Cardiac septum (tissue), 1 donor: ENCODE results near the gene CDHR2. TPM values are rescaled to one million over a fixed set of nuclear protein-coding genes. Genes with fewer than 3 reads are reported as not detected.
"Not testable (repeated sequence)": the region's sequence is repeated elsewhere in the genome, so short reads cannot be mapped to it uniquely, and the experiment has no call there.

Source experiments
- DNase-seq: peaks from one replicate; pipeline ENCODE4 v3.0.0-alpha.2; 2020; ENCODE audit warnings: low spot score
- intact Hi-C: fragments of 100-400 bp; cut with DNase I; formaldehyde crosslinking; loops from one replicate; pipeline ENCODE4 v1.14.0; 2022
- total RNA-seq: library from RNA; stranded (reverse); fragmentation: NEBNext Ultra II Directional; extraction: Animal tissue kit (Norgen Biotek cat#: 25700); gene quantifications from one replicate; pipeline ENCODE4 v1.2.1, GENCODE V29; 2021
- donor health status: DM: no; HTN: no; CAD: no.

CDHR2 gene
- total RNA-seq, 1 donor from 2014 or later: 0.51 TPM

DNA sequence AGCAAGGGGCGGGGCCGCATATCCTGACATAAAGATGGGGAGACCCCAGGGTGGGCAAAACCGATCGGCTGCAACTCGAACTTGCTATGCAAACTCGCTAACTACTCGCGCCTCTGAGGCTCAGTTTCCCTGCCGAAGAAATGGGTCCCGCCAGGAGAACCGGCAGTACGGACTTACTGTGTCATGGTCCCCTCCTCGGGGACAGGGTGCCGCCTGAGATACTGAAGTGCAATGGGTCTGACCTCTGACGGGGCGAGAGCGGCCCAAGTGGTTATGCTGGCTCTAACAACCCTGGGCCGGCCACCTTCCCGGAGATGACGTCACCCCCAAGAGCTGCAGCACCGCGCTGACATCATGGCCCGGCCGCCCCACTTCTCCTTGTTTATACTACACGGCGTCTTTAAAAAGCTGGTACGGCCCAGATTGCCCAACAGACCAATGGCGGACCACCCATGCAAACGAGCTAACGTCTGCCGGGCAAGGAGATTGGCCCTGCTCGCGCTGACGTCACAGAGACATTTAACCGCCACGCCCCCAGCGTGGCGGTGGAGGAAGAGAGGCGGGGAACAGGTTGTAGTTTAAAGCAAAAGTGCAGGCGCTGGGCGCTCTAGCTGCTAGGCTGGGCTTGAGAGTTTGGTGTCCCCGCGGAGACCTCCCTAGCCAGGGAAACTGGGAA lies 11.4 kb upstream of the CDHR2 start:
- peak; percentile 99 for DNase-seq
- intact Hi-C loops: loop anchor here (2.0 to 5.0 kb wide), 2 partner anchors 120 to 469 kb away; partner anchors contain the start of genes CLTB and UIMC1

DNA sequence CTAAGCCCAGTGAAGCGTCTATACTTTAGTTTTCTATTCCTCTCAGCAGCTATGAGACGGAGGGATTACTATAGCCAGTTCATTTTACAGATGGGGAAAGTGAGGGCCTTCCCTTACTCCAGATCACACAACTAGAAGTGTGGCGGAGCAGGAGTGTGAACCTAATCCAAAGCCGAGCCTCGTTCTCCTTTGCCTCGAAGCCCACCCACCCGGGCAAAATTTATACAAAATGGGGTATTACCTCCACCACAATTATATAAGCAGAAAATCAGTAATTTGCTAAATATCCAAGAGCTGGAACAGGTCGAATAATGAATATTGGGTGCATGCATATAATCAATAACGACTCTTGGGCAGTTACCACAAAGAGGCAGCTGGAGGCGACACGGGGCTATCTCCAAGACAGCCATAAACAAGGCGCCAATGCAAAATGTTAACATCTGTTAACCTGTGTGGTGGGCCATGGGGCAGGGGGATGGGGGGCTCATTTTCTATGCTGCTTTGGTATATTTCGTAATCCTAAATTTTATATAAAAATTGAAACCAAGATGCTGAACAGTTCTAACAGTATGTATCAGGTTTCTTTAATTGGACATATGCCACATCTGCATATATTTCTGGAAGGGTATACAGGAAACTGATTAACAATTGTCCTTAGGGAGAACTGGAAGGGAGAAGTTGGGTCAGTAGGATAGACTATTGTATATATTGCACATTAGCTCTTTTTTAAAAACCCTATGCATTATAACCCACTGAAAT lies 10.7 kb upstream of the CDHR2 start:
- intact Hi-C loops: loop anchor here (5.0 kb wide), 1 partner anchor 121 kb away; the partner anchor contains the start of gene CLTB
- no peak for DNase-seq

DNA sequence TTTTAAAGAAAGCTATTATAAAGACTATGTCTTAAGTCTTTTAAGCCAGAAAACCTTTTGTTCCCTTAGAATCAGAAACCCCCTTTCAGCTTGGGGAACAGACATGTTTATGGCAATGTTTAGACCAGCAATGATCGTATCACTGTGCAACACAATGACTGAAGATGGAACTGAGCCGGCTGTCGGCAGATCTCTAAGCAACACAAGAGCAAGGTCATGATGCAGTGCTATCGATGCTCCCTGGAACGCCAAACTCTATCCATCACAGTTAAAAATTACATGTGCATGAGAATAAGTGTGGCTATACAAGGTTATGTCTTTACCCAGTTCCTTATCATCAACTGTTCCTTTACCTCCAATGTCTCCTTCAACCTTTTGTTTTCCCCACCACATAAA lies 10.2 kb upstream of the CDHR2 start:
- DNase-seq: no peak
- intact Hi-C loops: loop anchor here (5.0 kb wide), 1 partner anchor 122 kb away; the partner anchor contains the start of gene CLTB

DNA sequence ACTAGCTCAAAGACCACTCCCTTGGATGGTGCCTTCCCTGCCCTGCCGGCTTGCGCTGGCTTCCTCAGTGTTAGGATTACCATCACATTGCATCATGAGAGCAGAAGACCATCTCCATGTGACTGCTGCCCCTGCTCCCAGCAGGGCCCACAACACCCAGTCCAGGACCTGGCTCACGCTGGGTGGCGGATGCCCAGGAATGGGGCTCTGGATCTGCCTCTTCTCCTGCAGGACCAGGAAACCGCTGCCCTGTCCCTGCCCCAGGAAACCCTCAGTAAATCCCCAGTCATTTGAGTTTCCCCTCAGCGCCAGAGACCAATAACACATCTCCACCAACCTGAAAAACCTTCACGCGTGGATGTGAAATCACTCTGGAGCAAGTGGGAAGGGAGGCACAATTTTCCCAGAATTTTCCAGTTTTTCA lies 8.7 kb upstream of the CDHR2 start:
- intact Hi-C loops: loop anchor here (5.0 kb wide), 2 partner anchors 107 to 178 kb away; partner anchors contain the start of genes KIAA1191 and TSPAN17

DNA sequence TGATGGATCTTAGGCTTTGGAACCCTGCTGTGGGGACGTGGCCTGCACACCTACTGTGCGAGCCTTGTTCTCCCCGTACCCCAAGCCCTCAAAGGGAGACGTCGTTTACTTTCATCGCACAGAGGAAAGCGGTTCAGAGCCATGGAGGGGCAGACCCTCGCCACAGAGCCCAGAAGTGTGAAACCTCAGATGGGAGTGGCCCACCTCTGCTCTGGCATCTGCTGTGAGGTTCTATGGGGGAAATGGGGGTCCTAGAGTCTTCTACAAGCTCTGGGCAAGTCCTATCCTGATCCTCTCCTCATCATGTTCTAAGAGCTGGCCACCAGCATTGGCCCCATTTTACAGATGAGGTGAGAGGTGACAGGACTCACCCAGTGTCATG lies 8.2 kb upstream of the CDHR2 start:
- no peak for DNase-seq

More for the DNA sequence above, 8.7 kb upstream of the CDHR2 start:
- DNase-seq: no peak

DNA sequence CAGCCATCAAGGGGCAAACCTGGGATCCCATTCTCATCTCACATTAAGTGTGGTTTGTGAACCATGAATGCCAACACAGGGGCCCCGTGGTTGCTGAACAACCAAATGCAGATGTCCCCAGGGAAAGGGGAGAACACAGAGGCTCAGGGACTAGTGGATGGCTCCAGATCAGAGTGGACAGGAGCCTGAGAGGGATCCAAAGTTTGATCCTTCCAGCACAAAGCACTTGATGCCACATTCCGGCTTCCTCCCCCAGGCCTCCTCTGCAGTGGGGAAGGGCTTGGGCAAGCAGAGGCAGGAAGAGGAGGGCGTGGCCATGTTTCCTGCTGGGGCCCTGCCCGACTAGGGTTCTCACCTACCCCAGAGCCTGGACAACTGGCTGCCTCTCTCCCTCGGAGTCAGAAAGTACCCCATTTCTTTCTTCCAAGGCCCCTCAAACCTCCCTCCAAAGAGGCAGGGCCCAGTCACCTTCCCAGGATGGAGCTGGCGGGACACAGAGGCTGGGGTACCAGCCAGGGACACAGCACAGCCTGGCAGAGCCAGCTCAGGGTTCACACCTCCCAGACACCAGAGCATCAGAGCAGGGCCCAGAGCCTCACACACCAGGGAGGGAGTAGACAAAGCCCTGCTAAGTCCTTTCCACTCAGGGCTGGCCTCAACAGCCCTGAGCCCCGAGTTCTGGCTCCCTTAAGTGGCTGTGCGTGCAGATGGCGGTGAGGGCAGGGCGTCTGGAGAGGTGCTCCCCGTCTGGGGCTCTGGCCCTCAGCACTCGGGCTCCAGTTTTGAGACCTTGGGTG lies 7.6 kb upstream of the CDHR2 start:
- peak; percentile 92 for DNase-seq
- intact Hi-C loops: loop anchor here (2.0 to 5.0 kb wide), 3 partner anchors 93 to 179 kb away; partner anchors contain the start of genes FAF2, KIAA1191 and TSPAN17

More for the DNA sequence above, 8.2 kb upstream of the CDHR2 start:
- intact Hi-C loops: loop anchor here (5.0 kb wide), 2 partner anchors 106 to 179 kb away; partner anchors contain the start of genes KIAA1191 and TSPAN17

DNA sequence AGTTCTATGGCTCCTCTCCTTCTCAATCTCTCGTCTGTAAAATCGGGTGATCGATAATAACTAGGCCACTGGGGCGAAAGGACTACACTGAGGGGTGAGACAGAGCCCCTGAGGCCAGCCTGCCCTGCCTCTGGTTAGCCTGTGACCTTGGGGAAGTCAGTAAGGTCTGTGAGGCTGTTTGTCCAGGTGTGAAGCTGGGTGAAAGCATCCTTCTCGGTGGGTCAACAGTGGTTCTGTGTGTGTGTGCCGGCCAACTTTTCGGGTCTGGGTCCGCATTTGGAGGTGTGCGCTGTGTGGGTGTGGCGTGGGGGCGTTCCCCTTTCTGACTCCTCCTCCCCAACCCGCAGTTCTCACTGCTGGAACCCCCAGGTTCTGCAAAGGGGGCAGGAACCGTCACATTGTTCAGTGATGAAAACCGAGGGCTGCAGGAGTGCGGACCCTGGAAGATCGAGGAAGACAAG lies 7.0 kb upstream of the CDHR2 start:
- no peak for DNase-seq

DNA sequence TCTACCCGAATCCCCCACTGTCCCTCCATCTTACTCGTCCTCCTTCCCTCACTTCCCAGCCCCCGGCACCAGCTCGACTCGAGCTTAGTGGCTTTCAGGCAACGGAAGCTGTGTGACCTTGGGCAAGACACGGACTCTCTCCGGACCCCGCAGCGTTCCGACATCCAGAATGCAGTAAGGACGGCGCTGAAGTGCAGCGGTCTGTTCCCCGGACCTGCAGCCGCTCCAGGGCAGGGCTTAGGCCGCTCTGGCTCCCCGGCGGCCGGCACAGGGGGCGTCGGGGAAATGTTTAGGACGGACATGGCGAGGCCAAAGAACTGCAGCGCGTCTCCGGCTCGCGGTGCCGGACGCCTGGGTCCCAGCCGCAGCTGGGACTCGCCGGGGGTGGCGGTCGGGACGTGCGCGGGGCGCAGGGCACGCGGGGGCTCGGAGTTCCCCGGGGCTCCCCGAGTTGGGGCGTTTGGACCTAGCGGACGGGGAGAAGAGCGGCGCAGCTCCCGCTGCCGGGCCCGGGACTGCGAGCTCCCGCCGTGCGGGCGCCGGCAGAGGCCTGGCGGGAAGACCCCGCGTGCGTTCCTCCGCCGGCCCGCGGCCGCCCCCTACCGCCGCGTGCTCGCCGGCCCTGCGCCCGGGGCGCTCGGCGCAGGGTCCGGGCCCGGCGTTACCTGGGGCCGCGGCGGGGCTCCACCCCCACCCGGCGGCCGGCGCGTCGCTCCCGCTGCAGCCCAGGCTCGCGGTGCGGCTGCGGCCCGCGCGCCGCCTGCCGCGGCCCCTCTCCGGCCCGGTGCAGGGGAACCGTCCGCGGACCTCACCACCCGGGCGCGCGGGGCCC lies 6.3 kb upstream of the CDHR2 start:
- intact Hi-C loops: loop anchor here (2.0 to 5.0 kb wide), 3 partner anchors 94 to 181 kb away; partner anchors contain the start of genes FAF2, KIAA1191 and TSPAN17
- DNase-seq: no peak

More for the DNA sequence above, 7.0 kb upstream of the CDHR2 start:
- intact Hi-C loops: loop anchor here (2.0 to 5.0 kb wide), 3 partner anchors 93 to 180 kb away; partner anchors contain the start of genes FAF2, KIAA1191 and TSPAN17

DNA sequence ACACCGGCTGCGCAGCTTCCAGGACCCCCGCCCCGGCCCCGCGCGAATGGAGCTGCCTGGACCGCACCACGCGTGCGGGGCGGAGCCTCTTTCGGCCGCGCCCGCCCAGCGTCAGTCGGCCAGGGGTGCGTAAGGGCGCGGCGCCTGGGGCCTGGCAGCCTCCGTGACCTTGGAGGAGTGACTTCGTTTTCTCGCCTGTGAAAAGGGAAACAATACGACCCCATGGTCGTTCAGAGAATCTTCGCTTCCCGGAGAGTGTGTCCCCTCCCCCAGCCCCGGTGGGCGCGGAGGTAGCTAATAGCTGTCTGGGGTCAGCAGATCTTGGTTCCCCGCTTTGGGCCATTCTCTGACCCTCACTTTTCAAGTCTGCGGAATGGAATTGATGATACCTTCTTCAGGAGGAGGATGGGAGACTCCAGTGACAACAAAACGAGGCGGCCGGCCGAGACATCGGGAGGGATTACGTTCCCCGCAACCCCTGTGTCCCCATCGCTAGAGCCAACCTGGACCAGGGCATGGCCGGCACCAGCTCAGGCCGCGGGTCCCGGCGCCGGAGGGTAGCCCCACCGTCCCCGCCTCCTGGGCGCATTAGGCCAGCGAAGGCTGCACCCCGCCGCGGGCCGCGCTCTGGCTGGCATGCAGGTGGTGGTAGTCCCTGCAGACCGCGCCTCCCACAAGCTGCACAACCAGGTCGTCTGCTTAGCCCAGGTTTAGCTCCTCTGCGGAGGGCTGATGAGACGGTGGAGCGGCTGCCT lies 5.5 kb upstream of the CDHR2 start:
- intact Hi-C loops: loop anchor here (2.0 to 5.0 kb wide), 3 partner anchors 95 to 181 kb away; partner anchors contain the start of genes FAF2, KIAA1191 and TSPAN17

DNA sequence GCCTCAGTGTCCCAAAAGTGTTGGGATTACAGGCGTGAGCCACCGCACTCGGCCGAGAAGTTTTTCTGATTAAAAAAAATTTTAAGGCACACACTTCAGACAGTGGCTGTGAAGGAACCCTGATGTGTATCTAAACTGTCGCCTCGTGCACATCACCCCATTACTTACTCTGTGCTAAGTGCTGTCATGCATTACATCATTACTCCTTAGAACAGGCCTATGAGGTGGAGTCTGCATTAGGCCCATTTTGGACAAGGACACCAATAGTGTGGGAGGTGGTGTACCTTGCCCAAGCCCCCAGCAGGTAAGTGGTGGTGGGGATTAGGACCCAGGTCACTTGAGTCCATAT lies 3.8 kb upstream of the CDHR2 start:
- DNase-seq: no peak
- intact Hi-C loops: no loop called here

More for the DNA sequence above, 5.5 kb upstream of the CDHR2 start:
- peak; percentile 87 for DNase-seq

DNA sequence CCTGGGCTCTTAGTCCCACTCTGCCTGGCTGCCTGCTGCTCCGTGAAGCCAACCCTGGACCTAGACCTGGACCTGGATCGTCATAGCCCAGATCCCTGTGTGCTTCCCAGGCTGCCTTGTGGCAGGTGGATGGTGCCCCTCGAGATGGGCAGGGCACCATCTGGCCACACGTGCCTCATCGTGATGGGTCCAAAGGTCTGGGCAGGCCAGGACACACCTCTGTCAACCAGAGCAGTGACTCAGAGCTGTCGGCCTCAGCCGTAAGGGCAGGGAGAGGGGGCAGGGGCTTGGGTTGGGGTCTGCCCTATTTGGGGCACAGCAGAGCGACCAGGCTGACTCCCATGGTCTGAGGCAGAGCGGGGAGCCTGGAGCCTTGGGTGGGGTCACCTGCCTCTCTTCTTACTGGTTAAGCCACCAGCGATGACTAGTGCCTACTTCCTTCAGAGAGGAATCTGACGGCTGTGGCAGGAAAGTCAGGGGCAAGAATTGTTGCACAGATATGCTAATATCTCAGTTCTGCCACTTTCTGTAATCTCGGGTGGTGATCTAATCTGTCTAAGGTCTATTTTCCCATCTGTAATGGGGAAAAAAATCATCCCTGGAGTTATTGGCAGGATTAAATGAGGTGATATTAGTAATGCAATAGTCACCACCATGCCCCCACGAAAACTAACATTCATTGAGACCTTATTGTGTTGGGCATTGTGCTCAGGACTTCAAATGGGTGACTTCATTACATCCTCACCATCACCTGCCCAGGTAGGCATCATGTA lies 3.2 kb upstream of the CDHR2 start:
- intact Hi-C loops: no loop called here
- DNase-seq: no peak

DNA sequence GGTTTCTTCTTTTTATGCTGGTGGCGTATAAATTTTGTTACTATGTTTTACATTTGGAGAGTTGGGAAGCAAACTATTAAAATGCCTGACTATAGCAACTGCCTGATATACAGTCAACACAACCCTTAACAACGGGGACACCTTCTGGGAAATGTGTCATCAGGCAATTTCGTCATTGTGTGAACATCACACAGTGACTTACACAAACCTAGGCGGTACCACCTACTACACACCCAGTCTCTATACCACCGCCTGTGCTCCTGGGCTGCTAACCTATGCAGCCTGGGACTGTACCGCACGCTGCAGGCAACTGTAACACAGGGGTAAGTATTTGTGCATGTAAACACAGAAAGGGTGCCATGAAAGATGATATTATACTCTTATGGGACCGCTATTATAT lies 1.3 kb upstream of the CDHR2 start:
- intact Hi-C loops: no loop called here
- DNase-seq: no peak

DNA sequence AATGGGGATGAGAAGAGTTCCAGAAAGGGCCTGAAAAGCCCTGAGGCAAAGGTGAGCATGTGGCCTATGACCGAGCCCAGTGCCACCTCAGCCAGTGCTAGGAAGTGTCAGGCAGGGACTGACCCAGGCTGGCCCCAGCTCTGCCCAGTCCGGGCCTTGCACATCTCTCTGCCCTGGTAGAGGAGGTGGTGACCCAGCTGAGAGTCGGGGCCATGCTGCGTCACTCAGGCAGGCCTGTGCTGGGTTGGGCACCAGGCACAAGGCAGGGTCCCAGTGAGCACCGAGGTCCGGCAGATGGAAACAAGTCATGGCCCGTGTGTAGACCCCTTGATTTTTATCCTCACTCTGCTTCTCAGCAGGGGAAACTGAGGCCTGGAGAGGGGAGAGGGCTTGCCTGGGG lies 729 bp downstream of the CDHR2 start:
- no peak for DNase-seq
- intact Hi-C loops: no loop called here

DNA sequence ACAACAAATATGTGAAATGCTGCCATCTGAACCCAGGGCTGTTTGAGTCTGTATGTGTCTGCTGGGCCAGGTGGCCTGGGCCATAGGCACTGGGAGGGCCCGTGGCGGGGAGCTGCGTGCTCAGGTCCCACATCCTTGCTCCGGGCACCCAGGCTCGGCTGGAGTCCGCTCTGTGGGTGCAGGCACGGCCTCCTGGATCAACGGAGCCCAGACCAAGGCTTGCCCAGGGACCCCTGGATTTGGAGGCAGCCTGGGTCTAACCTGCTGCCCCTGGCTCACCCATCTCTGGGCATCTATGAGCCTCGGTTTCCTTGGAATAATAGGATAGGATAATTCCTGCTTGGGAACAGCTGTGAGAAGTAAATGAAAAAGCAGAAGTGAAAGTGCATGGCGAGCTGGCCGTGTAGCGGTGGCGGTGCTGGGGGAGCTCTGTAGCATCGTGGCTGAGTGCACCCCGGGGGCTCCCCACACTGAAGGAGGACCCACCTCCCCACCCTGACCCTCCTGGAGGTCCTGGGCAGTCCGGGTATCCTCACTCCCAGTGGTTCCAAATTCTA lies 1.2 kb downstream of the CDHR2 start:
- DNase-seq: no peak
- intact Hi-C loops: no loop called here

DNA sequence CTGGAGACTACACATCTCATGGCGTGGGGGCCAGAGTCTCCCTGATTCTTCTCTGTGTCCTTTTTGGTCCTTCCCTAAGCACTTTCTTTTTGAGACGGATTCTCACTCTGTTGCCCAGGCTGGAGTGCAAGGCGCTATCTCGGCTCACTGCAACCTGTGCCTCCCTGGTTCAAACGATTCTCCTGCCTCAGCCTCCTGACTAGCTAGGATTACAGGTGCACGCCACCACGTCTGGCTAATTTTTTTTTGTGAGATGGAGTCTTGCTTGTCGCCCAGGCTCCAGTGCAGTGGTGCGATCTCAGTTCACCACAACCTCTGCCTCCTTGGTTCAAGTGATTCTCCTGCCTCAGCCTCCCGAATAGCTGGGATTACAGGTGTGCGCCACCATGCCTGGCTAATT lies 1.8 kb downstream of the CDHR2 start:
- intact Hi-C loops, DNase-seq: not testable (repeated sequence)

DNA sequence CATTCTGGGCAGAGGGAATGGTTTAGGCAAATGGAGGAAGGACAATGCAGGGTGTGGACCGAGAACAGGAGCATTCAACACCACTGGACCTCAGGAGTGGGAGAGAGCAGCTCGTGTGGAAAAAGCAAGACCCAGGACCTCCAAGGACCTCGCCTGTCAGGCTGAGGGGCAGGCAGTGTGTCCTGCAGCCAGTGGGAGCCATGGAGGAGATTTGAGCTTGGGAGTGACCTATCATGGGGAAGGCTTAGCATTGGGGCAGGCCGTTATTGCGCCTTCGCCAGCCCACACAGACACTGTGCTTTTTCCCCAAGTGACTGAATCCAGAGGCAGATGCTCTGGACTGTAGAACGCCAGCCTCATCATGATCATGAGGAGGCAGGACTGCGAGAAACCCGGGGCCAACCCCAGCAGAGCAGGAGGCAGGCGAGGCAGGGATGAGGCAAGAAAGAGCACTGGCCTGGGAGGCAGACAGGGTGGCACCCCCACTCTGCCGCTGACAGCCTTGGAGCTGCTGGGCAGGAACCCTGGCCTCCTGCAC lies 3.3 kb downstream of the CDHR2 start:
- no peak for DNase-seq
- intact Hi-C loops: no loop called here
